ENCODE measurements around the gene LIMS2. TPM values are rescaled to one million over a fixed set of nuclear protein-coding genes. Genes with fewer than 3 reads are reported as not detected.

Gene LIMS2
- total RNA-seq, 2 experiments from 2014 or later, result 1.6 to 24.9 TPM

DNA sequence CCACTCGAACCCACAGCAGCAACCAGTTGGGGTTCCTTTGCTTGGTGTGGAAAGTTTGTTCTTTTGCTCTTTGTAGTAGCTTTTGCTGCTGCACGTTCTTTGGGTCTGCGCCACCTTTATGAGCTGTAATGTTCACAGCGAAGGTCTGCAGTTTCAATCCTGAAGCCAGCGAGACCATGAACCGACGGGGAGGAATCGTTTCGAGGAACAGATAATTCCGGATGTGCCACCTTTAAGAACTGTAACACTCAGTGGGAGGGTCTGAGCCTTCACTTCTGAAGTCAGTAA lies 15.1 kb downstream of the LIMS2 start:
- no peaks in the 10 kb centered on the region for H3K9me2 ChIP-seq (ENCODE audit: insufficient read depth, low read length)
- no peak overlapping the region for H3K4me3 ChIP-seq (ENCODE audit: low read depth, low read length, poor library complexity, severe bottlenecking)
- intact Hi-C loops (cut with micrococcal nuclease; ENCODE audit: unreplicated experiment), result no loop called here
- no peaks in the 10 kb centered on the region for H3K79me2 ChIP-seq (ENCODE audit: insufficient read depth, low read depth, low read length)
- no peaks in the 10 kb centered on the region; the same call in 1 of the 2 replicates for H3K9me3 ChIP-seq (ENCODE audit: low read length)
- no peak for DNase-seq (ENCODE audit: low spot score)
- no peak overlapping the region for H3K4me2 ChIP-seq (ENCODE audit: low read length)
- H3K36me3 ChIP-seq (ENCODE audit: insufficient read depth, low read length), result no peaks in the 10 kb centered on the region
- BruUV-seq (replicated peaks), result no TSS peak
- no peak for TF ChIP-seq EZH2phosphoT487 (IDR thresholded peaks at IDR 0.05; ENCODE audit: borderline replicate concordance, low read depth, low read length)
- TF ChIP-seq, protein P1, sequence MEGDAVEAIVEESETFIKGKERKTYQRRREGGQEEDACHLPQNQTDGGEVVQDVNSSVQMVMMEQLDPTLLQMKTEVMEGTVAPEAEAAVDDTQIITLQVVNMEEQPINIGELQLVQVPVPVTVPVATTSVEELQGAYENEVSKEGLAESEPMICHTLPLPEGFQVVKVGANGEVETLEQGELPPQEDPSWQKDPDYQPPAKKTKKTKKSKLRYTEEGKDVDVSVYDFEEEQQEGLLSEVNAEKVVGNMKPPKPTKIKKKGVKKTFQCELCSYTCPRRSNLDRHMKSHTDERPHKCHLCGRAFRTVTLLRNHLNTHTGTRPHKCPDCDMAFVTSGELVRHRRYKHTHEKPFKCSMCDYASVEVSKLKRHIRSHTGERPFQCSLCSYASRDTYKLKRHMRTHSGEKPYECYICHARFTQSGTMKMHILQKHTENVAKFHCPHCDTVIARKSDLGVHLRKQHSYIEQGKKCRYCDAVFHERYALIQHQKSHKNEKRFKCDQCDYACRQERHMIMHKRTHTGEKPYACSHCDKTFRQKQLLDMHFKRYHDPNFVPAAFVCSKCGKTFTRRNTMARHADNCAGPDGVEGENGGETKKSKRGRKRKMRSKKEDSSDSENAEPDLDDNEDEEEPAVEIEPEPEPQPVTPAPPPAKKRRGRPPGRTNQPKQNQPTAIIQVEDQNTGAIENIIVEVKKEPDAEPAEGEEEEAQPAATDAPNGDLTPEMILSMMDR (conservative IDR thresholded peaks at IDR 0.05; ENCODE audit: low read length), result no peak
- H2AFZ ChIP-seq (ENCODE audit: low read length), result no peak overlapping the region
- ChIA-PET POLR2A (interaction anchor here (0.6 kb wide), 1 partner anchor 89 kb away, joined by 3 read pairs; no protein-coding TSS in a partner anchor), CTCF (ENCODE audit: unreplicated experiment) (no interaction called here)
- no peak overlapping the region for H3K27ac ChIP-seq (ENCODE audit: low read depth, low read length, poor library complexity, severe bottlenecking)
- no peaks in the 10 kb centered on the region for H3K4me1 ChIP-seq (ENCODE audit: insufficient read depth, low read length, poor library complexity, severe bottlenecking)
- H4K20me1 ChIP-seq (ENCODE audit: insufficient read depth, low read length), result no peaks in the 10 kb centered on the region

DNA sequence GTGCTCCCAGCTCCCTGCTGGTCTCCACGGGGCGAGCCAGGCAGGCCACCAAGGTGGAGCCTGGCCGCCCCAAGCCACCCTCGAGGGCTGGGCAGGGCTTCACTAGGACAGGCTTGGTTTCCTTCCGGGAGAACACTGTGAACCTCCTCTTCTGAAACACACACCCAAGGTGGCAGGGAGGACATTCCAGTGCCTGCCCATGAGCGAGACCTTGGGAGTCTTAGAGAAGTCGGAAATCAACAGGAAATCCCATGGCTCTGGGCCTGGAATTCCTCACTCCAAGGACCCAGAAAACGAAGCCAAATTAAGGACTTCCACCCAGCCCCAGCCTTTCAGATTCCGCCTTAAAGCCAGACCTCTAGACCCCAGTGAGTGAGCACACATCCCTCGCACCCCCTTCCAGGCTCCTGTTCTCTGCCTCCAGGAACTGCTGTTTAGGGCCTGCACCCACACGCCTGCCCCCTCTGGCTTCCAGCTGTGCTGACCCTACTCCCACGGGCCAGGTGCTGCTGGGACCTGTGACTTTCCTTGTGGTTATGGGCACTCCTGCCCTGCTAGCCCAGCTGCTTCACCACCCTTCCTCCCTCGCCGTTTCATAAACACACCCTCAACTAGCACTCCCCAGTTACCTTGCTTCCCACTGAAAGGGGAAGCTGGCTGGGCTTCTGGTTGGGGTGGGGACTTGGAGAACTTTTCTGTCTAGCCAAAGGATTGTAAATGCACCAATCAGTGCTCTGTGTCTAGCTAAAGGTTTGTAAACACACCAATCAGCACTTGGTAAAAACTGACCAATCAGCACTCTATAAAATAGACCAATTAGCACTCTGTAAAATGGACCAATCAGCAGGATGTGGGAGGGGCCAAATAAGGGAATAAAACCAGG lies 15.7 kb downstream of the LIMS2 start:
- Histone ChIP-seq H3K4me1 (ENCODE audit: insufficient read depth, low read length, poor library complexity, severe bottlenecking) (no peaks in the 10 kb centered on the region), H3K27ac (ENCODE audit: low read depth, low read length, poor library complexity, severe bottlenecking) (no peak overlapping the region), H3K9me3 (ENCODE audit: low read length) (no peaks in the 10 kb centered on the region; the same call in 1 of the 2 replicates), H4K20me1 (ENCODE audit: insufficient read depth, low read length) (no peaks in the 10 kb centered on the region), H2AFZ (ENCODE audit: low read length) (no peak overlapping the region), H3K4me2 (ENCODE audit: low read length) (no peak overlapping the region), H3K9me2 (ENCODE audit: insufficient read depth, low read length) (no peaks in the 10 kb centered on the region), H3K79me2 (ENCODE audit: insufficient read depth, low read depth, low read length) (no peaks in the 10 kb centered on the region), H3K4me3 (ENCODE audit: low read depth, low read length, poor library complexity, severe bottlenecking) (no peak overlapping the region), H3K36me3 (ENCODE audit: insufficient read depth, low read length) (no peaks in the 10 kb centered on the region)
- BruUV-seq (replicated peaks), result no TSS peak
- DNase-seq (ENCODE audit: low spot score), result no peak
- ChIA-PET CTCF (ENCODE audit: unreplicated experiment) (no interaction called here), POLR2A (interaction anchor here (0.6 kb wide), 1 partner anchor 89 kb away, joined by 3 read pairs; no protein-coding TSS in a partner anchor)
- TF ChIP-seq, protein P1 (conservative IDR thresholded peaks at IDR 0.05; ENCODE audit: low read length), result no peak
- TF ChIP-seq EZH2phosphoT487 (IDR thresholded peaks at IDR 0.05; ENCODE audit: borderline replicate concordance, low read depth, low read length), result no peak
- intact Hi-C loops (cut with micrococcal nuclease; ENCODE audit: unreplicated experiment), result no loop called here
